ENCODE results near the gene MEFV. TPM values are rescaled to one million over a fixed set of nuclear protein-coding genes. Genes with fewer than 3 reads are reported as not detected.

The MEFV gene
- total and polyA plus RNA-seq, 10 of the 15 experiments (the other 5 are each of a cell fraction or from before 2014, with no cell fraction given), result 0.03 to 0.11 (median 0.09) TPM; not detected in 5

- no peak for TF ChIP-seq HDAC2 (IDR thresholded peaks at IDR 0.05)
These were observed 533 bp upstream of the MEFV start (continued) for GRCh38 chr16:3256866-3257465.

GRCh38 chr16:3254309-3254708, 2.1 kb downstream of the MEFV start:
- POLR2A ChIA-PET, result no interaction called here
- no peak for DNase-seq (ENCODE audit: low read depth, low spot score)
- ATAC-seq, result no peak

More at GRCh38 chr16:3254309-3254708, 2.1 kb downstream of the MEFV start:
- in situ Hi-C loops (cut with MboI) (no loop called here), intact Hi-C loops (cut with micrococcal nuclease; ENCODE audit: unreplicated experiment) (no loop called here)
- Histone ChIP-seq H3K79me2 (ENCODE audit: control insufficient read depth, insufficient read depth, low read length) (no peaks in the 10 kb centered on the region), H3K4me3 (no peak overlapping the region), H3K9me3 (replicated peaks; ENCODE audit: control insufficient read depth, insufficient read depth, low read length) (no peaks in the 10 kb centered on the region), H3K27me3 (replicated peaks in 1 of 2; ENCODE audit: control insufficient read depth in 2 of 2, insufficient read depth in 2 of 2, low read length in 1 of 2) (no peaks in the 10 kb centered on the region), H3K9ac (ENCODE audit: control insufficient read depth, insufficient read depth, low read length) (no peak overlapping the region), H3K27ac (ENCODE audit: control insufficient read depth, insufficient read depth) (no peak overlapping the region), H3K4me2 (ENCODE audit: control insufficient read depth, insufficient read depth) (no peak overlapping the region), H4K20me1 (ENCODE audit: control insufficient read depth, insufficient read depth) (no peaks in the 10 kb centered on the region), H3K36me3 (ENCODE audit: control insufficient read depth in 2 of 2, insufficient read depth in 2 of 2, low read length in 1 of 2) (no peaks in the 10 kb centered on the region), H3K4me1 (ENCODE audit: control insufficient read depth, insufficient read depth, low read length) (no peaks in the 10 kb centered on the region), H2AFZ (ENCODE audit: control insufficient read depth, low read depth, low read length) (no peak overlapping the region)
- RAD21 ChIA-PET (ENCODE audit: unreplicated experiment), result no interaction called here
- TF ChIP-seq TCF7 (IDR thresholded peaks at IDR 0.05; ENCODE audit: borderline replicate concordance) (no peak), TARDBP (IDR thresholded peaks at IDR 0.05; ENCODE audit: borderline replicate concordance) (no peak), SUPT20H (IDR thresholded peaks at IDR 0.05; ENCODE audit: borderline replicate concordance, control insufficient read depth, low read depth, low read length) (no peak), MYC (IDR thresholded peaks at IDR 0.05; ENCODE audit: insufficient read depth, insufficient read length, insufficient replicate concordance, low read length, severe bottlenecking) (no peak), BCL3 (IDR thresholded peaks at IDR 0.05; ENCODE audit: borderline replicate concordance, insufficient read depth, low read depth, low read length, poor library complexity, severe bottlenecking) (no peak), ATF2 (IDR thresholded peaks at IDR 0.05; ENCODE audit: low read length) (no peak)
- WGBS (ENCODE audit: insufficient coverage, insufficient replicate concordance, low lambda C conversion rate, missing lambda C conversion rate), result 57% methylated on average over 34 of the region's 35 CpGs
- CTCF ChIA-PET, result interaction anchor here (4.1 kb wide), 1 partner anchor 13 kb away, joined by 14 read pairs; no protein-coding TSS in a partner anchor
- no peak for FAIRE-seq
- no TSS peak for BruUV-seq (replicated peaks)
- SMC1A ChIA-PET (ENCODE audit: uncharacterized antibody, unreplicated experiment), result no interaction called here
